SU-DHL-6 (cell line): ENCODE data around the gene PDRG1.

ENCODE experiments used
- H2AFZ ChIP-seq: fragments of 200-600 bp; sonication (generic); 2 replicates; pipeline ENCODE4 v1.6.1; 2014; ENCODE audit warnings: low read depth, mild to moderate bottlenecking, moderate library complexity, mixed read lengths, antibody characterized with exemption, low read length; ENCODE audit not compliant: severe bottlenecking
- H3F3A ChIP-seq: fragments of 200-600 bp; shearing (Covaris generic); 2 replicates; pipeline ENCODE4 v1.6.0; 2016; ENCODE audit warnings: antibody characterized with exemption, mild to moderate bottlenecking; ENCODE audit not compliant: insufficient read depth
- H3K27ac ChIP-seq: fragments of 200-600 bp; sonication (generic); 2 replicates; pipeline ENCODE4 v1.5.1; 2016; ENCODE audit warnings: low read depth, mild to moderate bottlenecking, low read length, moderate library complexity, mixed read lengths
- H3K27me3 ChIP-seq: fragments of 200-600 bp; sonication (generic), shearing (Covaris generic); 2 replicates; pipeline ENCODE4 v1.6.0; 2014; ENCODE audit warnings: mild to moderate bottlenecking, low read length
- H3K36me3 ChIP-seq: fragments of 200-600 bp; sonication (generic); 2 replicates; pipeline ENCODE4 v1.6.1; 2014; ENCODE audit warnings: mild to moderate bottlenecking, low read length, mixed read lengths
- H3K4me2 ChIP-seq: fragments of 300-600, 200-600 bp; shearing (Covaris generic), sonication (generic); 2 replicates; pipeline ENCODE4 v1.6.0; 2014; ENCODE audit warnings: low read length, low read depth, mild to moderate bottlenecking; ENCODE audit not compliant: poor library complexity, severe bottlenecking
- H3K4me3 ChIP-seq: fragments of 200-600 bp; sonication (generic); 2 replicates; pipeline ENCODE4 v1.5.1; 2014; ENCODE audit warnings: antibody characterized with exemption, low read length, mild to moderate bottlenecking, mixed read lengths; ENCODE audit not compliant: insufficient read depth, poor library complexity, severe bottlenecking
- H3K79me2 ChIP-seq: fragments of 200-600 bp; sonication (generic); 2 replicates; pipeline ENCODE4 v1.6.1; 2014; ENCODE audit warnings: mild to moderate bottlenecking, low read length, moderate library complexity; ENCODE audit not compliant: insufficient read depth
- H3K9ac ChIP-seq: fragments of 200-600 bp; sonication (generic); 2 replicates; pipeline ENCODE4 v1.7.0; 2014; ENCODE audit warnings: mild to moderate bottlenecking, low read length
- H3K9me2 ChIP-seq: fragments of 200-600 bp; sonication (generic); replicated peaks from 2 replicates; pipeline ENCODE4 v1.6.1; 2014; ENCODE audit warnings: low read length; ENCODE audit not compliant: insufficient read depth
- H3K9me3 ChIP-seq: fragments of 200-600 bp; sonication (generic); 2 replicates; pipeline ENCODE4 v1.6.1; 2014; ENCODE audit warnings: low read length, mixed read lengths; ENCODE audit not compliant: insufficient read depth
- H4K20me1 ChIP-seq: fragments of 200-600 bp; sonication (generic); 2 replicates; pipeline ENCODE4 v1.6.1; 2014; ENCODE audit warnings: low read depth, mild to moderate bottlenecking, antibody characterized with exemption, low read length, moderate library complexity, mixed read lengths
- CTCF ChIP-seq: fragments of 200-600 bp; sonication (generic); IDR thresholded peaks from one replicate; pipeline ENCODE4 v1.5.1; 2017; ENCODE audit warnings: antibody characterized with exemption, mild to moderate bottlenecking, low read length, moderate library complexity; ENCODE audit not compliant: insufficient read depth, poor library complexity, severe bottlenecking
- EZH2phosphoT487 ChIP-seq: fragments of 200-600 bp; sonication (generic), shearing (Covaris generic); conservative IDR thresholded peaks from 2 replicates; pipeline ENCODE4 v1.6.1; 2018; ENCODE audit warnings: mild to moderate bottlenecking, antibody characterized with exemption, low read length, moderate library complexity, mixed read lengths

Gene PDRG1

GRCh38 chr20:31937820-31938219 lies 14.0 kb downstream of the PDRG1 start:
- no peak overlapping the region for H3K4me3 ChIP-seq
- no peak overlapping the region for H2AFZ ChIP-seq
- H3K79me2 ChIP-seq: no peaks in the 10 kb centered on the region
- no peak overlapping the region for H3K9ac ChIP-seq
- no peak overlapping the region for H3K4me2 ChIP-seq
- H3K36me3 ChIP-seq: no peaks in the 10 kb centered on the region
- H3K9me2 ChIP-seq: no peaks in the 10 kb centered on the region
- TF ChIP-seq CTCF: no peak
- no peak for TF ChIP-seq EZH2phosphoT487
- no peaks in the 10 kb centered on the region for H3K27me3 ChIP-seq
- no peaks in the 10 kb centered on the region for H3K9me3 ChIP-seq
- H3K27ac ChIP-seq: no peak overlapping the region
- no peaks in the 10 kb centered on the region for H4K20me1 ChIP-seq
- peaks cover 5% of the 10 kb centered on the region; the same call in 1 of the 2 replicates for H3F3A ChIP-seq

DNA sequence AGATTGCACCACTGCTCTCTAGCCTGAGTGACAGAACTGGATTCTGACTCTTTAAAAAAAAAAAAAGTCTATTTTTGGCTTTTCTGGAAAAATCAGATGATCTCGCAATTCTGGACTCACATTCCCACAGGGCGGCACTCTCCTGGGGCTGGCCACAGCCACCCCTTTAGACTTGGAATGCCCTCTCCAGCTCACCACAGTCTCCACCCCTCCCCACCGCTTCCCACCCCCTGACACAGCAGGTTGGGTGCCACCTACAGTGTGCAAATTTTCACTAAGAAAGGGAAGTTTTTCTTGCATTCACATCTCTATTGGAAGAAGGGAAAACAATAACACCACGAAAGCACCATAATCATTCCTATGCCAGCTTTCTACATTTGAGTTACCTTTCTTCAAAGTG lies 15.4 kb downstream of the PDRG1 start:
- H3K36me3 ChIP-seq: no peaks in the 10 kb centered on the region
- H3K27ac ChIP-seq: no peak overlapping the region
- H3K9me2 ChIP-seq: no peaks in the 10 kb centered on the region
- no peaks in the 10 kb centered on the region for H3K27me3 ChIP-seq
- H2AFZ ChIP-seq: no peak overlapping the region
- H3K4me2 ChIP-seq: no peak overlapping the region
- no peaks in the 10 kb centered on the region for H3K79me2 ChIP-seq
- peaks cover 5% of the 10 kb centered on the region; the same call in 1 of the 2 replicates for H3F3A ChIP-seq
- TF ChIP-seq EZH2phosphoT487 (no peak), CTCF (no peak)
- H3K9me3 ChIP-seq: no peaks in the 10 kb centered on the region
- H3K4me3 ChIP-seq: no peak overlapping the region
- H3K9ac ChIP-seq: no peak overlapping the region
- no peaks in the 10 kb centered on the region for H4K20me1 ChIP-seq

DNA sequence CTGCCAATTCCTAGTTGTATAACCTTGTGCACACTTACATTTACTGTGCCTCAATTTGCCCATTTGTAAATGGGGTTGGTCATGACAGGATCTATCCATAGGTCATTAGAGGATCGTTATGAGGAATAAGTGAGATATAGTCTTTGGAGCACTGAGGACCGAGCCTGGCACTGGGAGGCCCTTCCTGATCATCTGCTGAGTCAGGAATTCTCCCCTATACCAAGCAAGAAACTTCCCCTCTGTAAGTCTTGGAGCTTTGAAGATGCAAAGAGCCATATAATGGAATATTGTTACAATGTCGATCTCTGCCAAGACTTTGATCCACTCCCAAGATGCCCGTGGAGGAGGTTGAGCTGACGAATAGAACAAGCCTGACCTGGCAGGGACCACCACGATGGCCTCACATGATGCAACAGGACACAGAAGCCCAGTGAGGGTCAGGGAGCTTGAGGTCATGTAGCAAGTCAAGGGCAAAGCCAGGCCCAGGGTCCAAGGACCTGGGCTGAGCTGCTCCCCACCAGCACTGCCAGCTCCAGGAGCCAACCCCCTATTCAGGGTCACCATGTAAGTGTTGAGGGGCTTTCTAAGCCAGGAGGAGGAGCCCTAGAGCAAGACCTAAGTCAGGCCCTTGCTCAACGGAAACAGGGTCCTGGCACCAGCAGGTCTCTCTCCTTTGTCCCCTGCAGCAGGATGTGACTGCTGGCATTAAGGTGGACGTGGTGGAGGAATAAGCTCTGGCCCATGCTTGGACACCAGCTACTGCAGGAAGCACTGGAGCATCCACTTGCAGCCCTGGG lies 16.7 kb downstream of the PDRG1 start:
- H3K79me2 ChIP-seq: no peaks in the 10 kb centered on the region
- no peak overlapping the region for H2AFZ ChIP-seq
- H4K20me1 ChIP-seq: no peaks in the 10 kb centered on the region
- TF ChIP-seq EZH2phosphoT487 (no peak), CTCF (no peak)
- no peaks in the 10 kb centered on the region for H3K9me3 ChIP-seq
- no peaks in the 10 kb centered on the region for H3K9me2 ChIP-seq
- H3K27me3 ChIP-seq: no peaks in the 10 kb centered on the region
- H3K4me2 ChIP-seq: no peak overlapping the region
- H3K27ac ChIP-seq: no peak overlapping the region
- H3K9ac ChIP-seq: no peak overlapping the region
- no peak overlapping the region for H3K4me3 ChIP-seq
- no peaks in the 10 kb centered on the region for H3K36me3 ChIP-seq
- peaks cover 5% of the 10 kb centered on the region; the same call in 1 of the 2 replicates for H3F3A ChIP-seq
